HEK293 (cell line): Measurements from ENCODE around the gene LCOR.

ENCODE experiments used
- KLF10 ChIP-seq: fragments of 450-650 bp; IDR thresholded peaks from 2 replicates; pipeline ENCODE4 v1.5.1; 2018; ENCODE audit warnings: missing biosample characterization, mild to moderate bottlenecking, missing genetic modification characterization
- KLF16 ChIP-seq: fragments of 450-650 bp; formaldehyde crosslinking; IDR thresholded peaks from 2 replicates; pipeline ENCODE4 v1.5.1; 2017; ENCODE audit warnings: missing biosample characterization, missing genetic modification characterization
- TSHZ1 ChIP-seq: fragments of 450-650 bp; formaldehyde crosslinking; IDR thresholded peaks from 2 replicates; pipeline ENCODE4 v1.5.1; 2016; ENCODE audit warnings: missing biosample characterization, missing genetic modification characterization, borderline replicate concordance
- ZBTB17 ChIP-seq: fragments of 450-650 bp; formaldehyde crosslinking; IDR thresholded peaks from 2 replicates; pipeline ENCODE4 v1.5.1; 2016; ENCODE audit warnings: missing biosample characterization, missing genetic modification characterization
- ZBTB21 ChIP-seq: fragments of 450-650 bp; formaldehyde crosslinking; IDR thresholded peaks from 2 replicates; pipeline ENCODE4 v1.5.1; 2017; ENCODE audit warnings: missing biosample characterization, missing genetic modification characterization
- ZEB2 ChIP-seq: fragments of 450-650 bp; formaldehyde crosslinking; IDR thresholded peaks from 2 replicates; pipeline ENCODE4 v1.5.1; 2016; ENCODE audit warnings: missing biosample characterization, missing genetic modification characterization
- ZFP41 ChIP-seq: fragments of 450-650 bp; formaldehyde crosslinking; IDR thresholded peaks from 2 replicates; pipeline ENCODE4 v1.5.1; 2016; ENCODE audit warnings: missing biosample characterization, missing genetic modification characterization, borderline replicate concordance
- ZIC2 ChIP-seq: fragments of 450-650 bp; formaldehyde crosslinking; IDR thresholded peaks from 2 replicates; pipeline ENCODE4 v1.5.1; 2016; ENCODE audit warnings: missing biosample characterization, missing genetic modification characterization
- ZNF114 ChIP-seq: fragments of 450-650 bp; formaldehyde crosslinking; IDR thresholded peaks from 2 replicates; pipeline ENCODE4 v1.5.0; 2017; ENCODE audit warnings: missing biosample characterization, missing genetic modification characterization
- ZNF157 ChIP-seq: fragments of 450-650 bp; formaldehyde crosslinking; IDR thresholded peaks from 2 replicates; pipeline ENCODE4 v1.5.1; 2016; ENCODE audit warnings: missing biosample characterization, missing genetic modification characterization
- ZNF426 ChIP-seq: fragments of 450-650 bp; formaldehyde crosslinking; IDR thresholded peaks from 2 replicates; pipeline ENCODE4 v1.5.1; 2017; ENCODE audit warnings: missing biosample characterization, missing genetic modification characterization, mild to moderate bottlenecking, inconsistent platforms, moderate library complexity
- ZNF530 ChIP-seq: fragments of 450-650 bp; formaldehyde crosslinking; IDR thresholded peaks from 2 replicates; pipeline ENCODE4 v1.5.1; 2016; ENCODE audit warnings: low read depth, missing biosample characterization, missing genetic modification characterization
- ZNF561 ChIP-seq: fragments of 450-650 bp; IDR thresholded peaks from 2 replicates; pipeline ENCODE4 v1.5.1; 2018; ENCODE audit warnings: missing biosample characterization, missing genetic modification characterization, borderline replicate concordance
- ZNF571 ChIP-seq: fragments of 450-650 bp; formaldehyde crosslinking; IDR thresholded peaks from 2 replicates; pipeline ENCODE4 v1.5.0; 2017; ENCODE audit warnings: missing biosample characterization, missing genetic modification characterization
- ZNF580 ChIP-seq: fragments of 450-650 bp; formaldehyde crosslinking; IDR thresholded peaks from 2 replicates; pipeline ENCODE4 v1.5.1; 2016; ENCODE audit warnings: missing biosample characterization, missing genetic modification characterization
- ZNF629 ChIP-seq: fragments of 450-650 bp; formaldehyde crosslinking; IDR thresholded peaks from 2 replicates; pipeline ENCODE4 v1.5.1; 2017; ENCODE audit warnings: missing biosample characterization, missing genetic modification characterization
- ZNF645 ChIP-seq: fragments of 450-650 bp; formaldehyde crosslinking; IDR thresholded peaks from 2 replicates; pipeline ENCODE4; 2016; ENCODE audit warnings: missing biosample characterization, missing genetic modification characterization
- ZNF701 ChIP-seq: fragments of 450-650 bp; formaldehyde crosslinking; IDR thresholded peaks from 2 replicates; pipeline ENCODE4 v1.5.1; 2016; ENCODE audit warnings: missing biosample characterization, missing genetic modification characterization
- ZNF707 ChIP-seq: fragments of 450-650 bp; formaldehyde crosslinking; IDR thresholded peaks from 2 replicates; pipeline ENCODE4 v1.5.1; 2016; ENCODE audit warnings: missing biosample characterization, missing genetic modification characterization
- ZSCAN30 ChIP-seq: fragments of 450-650 bp; IDR thresholded peaks from 2 replicates; pipeline ENCODE4 v1.5.1; 2018; ENCODE audit warnings: missing biosample characterization, mild to moderate bottlenecking, missing genetic modification characterization, moderate library complexity
- TF ChIP-seq, protein P1 (sequence below): fragments of 450-650 bp; formaldehyde crosslinking; IDR thresholded peaks from 2 replicates; pipeline ENCODE4 v1.5.1; 2016; ENCODE audit warnings: missing biosample characterization, missing genetic modification characterization
- TF ChIP-seq, protein P2 (sequence below): fragments of 450-650 bp; formaldehyde crosslinking; IDR thresholded peaks from 2 replicates; pipeline ENCODE4 v1.5.1; 2016; ENCODE audit warnings: missing biosample characterization, missing genetic modification characterization
- TF ChIP-seq, protein P3 (sequence below): fragments of 450-650 bp; formaldehyde crosslinking; optimal IDR thresholded peaks from 2 replicates; pipeline ENCODE3; 2016; ENCODE audit warnings: missing biosample characterization, mild to moderate bottlenecking, missing genetic modification characterization
- TF ChIP-seq, protein P4 (sequence below): fragments of 450-650 bp; formaldehyde crosslinking; IDR thresholded peaks from 2 replicates; pipeline ENCODE4 v1.5.1; 2017; ENCODE audit warnings: missing biosample characterization, missing genetic modification characterization
- TF ChIP-seq, protein P5 (sequence below): fragments of 450-650 bp; IDR thresholded peaks from 2 replicates; pipeline ENCODE4 v1.5.1; 2018; ENCODE audit warnings: missing biosample characterization, missing genetic modification characterization

The LCOR gene

DNA sequence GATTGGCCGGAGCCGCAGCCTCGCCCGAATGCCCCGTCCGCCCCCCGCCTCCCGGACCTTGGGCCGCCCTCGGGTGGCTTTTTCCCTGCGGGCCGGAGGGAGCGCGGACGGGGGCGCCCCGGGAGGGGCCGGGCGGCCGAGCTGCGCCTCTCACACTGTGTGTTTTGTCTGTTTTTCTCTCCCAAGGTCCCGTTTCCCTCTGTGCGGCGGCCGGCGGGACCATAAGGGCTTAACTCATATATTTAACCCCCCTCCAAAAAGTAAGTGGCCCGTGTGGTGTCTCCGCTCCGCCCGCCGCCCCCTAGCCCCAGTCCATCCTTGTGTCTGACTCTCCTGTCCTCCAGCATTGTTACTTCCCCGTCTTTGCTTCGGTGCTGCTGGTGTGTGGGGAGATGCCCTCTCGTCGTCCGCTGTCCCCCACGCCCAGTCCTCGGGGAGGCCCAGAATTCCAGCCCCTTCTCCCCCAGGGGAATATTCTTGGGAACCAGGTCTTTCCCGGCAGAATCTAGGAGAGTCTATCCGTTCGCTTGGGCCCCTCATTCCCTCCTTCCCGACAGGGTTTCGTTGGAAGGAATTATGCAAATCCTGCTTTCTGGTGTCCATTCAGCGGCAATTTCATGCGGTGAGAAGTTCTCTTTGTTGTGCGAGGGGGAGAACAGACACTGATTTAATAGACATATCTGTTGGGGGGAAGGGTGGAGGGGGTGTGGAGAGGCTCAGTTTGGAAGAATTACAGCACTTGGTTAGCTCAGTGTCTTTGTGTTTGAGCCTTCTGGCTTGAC lies 1.3 kb downstream of the LCOR start (continued):
- TF ChIP-seq TSHZ1 (tag by site-specific recombination) (no peak), ZBTB17 (tag by site-specific recombination) (peak; percentile 70), ZNF426 (no peak), ZNF530 (tag by site-specific recombination) (no peak), ZBTB21 (tag by site-specific recombination) (no peak), ZNF114 (tag by site-specific recombination) (no peak), ZIC2 (tag by site-specific recombination) (0 out of 2 replicates have a peak, but pooled peaks have one; percentile 18), ZNF580 (tag by site-specific recombination) (no peak), ZFP41 (no peak), ZNF157 (no peak), ZEB2 (tag by site-specific recombination) (peak; percentile 65), KLF16 (no peak), ZNF701 (no peak), ZSCAN30 (tag by site-specific recombination) (no peak), ZNF707 (tag by site-specific recombination) (no peak), ZNF561 (no peak), KLF10 (tag by site-specific recombination) (0 out of 2 replicates have a peak, but pooled peaks have one; percentile 49), ZNF629 (no peak), ZNF571 (no peak), ZNF645 (tag by site-specific recombination) (no peak)
- TF ChIP-seq, protein P1, sequence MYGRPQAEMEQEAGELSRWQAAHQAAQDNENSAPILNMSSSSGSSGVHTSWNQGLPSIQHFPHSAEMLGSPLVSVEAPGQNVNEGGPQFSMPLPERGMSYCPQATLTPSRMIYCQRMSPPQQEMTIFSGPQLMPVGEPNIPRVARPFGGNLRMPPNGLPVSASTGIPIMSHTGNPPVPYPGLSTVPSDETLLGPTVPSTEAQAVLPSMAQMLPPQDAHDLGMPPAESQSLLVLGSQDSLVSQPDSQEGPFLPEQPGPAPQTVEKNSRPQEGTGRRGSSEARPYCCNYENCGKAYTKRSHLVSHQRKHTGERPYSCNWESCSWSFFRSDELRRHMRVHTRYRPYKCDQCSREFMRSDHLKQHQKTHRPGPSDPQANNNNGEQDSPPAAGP = no peak; the same call in 1 of the 2 replicates
- TF ChIP-seq, protein P2, sequence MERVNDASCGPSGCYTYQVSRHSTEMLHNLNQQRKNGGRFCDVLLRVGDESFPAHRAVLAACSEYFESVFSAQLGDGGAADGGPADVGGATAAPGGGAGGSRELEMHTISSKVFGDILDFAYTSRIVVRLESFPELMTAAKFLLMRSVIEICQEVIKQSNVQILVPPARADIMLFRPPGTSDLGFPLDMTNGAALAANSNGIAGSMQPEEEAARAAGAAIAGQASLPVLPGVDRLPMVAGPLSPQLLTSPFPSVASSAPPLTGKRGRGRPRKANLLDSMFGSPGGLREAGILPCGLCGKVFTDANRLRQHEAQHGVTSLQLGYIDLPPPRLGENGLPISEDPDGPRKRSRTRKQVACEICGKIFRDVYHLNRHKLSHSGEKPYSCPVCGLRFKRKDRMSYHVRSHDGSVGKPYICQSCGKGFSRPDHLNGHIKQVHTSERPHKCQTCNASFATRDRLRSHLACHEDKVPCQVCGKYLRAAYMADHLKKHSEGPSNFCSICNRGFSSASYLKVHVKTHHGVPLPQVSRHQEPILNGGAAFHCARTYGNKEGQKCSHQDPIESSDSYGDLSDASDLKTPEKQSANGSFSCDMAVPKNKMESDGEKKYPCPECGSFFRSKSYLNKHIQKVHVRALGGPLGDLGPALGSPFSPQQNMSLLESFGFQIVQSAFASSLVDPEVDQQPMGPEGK = peak; percentile 68
- TF ChIP-seq, protein P3, sequence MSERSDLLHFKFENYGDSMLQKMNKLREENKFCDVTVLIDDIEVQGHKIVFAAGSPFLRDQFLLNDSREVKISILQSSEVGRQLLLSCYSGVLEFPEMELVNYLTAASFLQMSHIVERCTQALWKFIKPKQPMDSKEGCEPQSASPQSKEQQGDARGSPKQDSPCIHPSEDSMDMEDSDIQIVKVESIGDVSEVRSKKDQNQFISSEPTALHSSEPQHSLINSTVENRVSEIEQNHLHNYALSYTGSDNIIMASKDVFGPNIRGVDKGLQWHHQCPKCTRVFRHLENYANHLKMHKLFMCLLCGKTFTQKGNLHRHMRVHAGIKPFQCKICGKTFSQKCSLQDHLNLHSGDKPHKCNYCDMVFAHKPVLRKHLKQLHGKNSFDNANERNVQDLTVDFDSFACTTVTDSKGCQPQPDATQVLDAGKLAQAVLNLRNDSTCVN (tag by site-specific recombination) = peak; percentile 45
- TF ChIP-seq, protein P4, sequence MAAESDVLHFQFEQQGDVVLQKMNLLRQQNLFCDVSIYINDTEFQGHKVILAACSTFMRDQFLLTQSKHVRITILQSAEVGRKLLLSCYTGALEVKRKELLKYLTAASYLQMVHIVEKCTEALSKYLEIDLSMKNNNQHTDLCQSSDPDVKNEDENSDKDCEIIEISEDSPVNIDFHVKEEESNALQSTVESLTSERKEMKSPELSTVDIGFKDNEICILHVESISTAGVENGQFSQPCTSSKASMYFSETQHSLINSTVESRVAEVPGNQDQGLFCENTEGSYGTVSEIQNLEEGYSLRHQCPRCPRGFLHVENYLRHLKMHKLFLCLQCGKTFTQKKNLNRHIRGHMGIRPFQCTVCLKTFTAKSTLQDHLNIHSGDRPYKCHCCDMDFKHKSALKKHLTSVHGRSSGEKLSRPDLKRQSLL (tag by site-specific recombination) = no peak
- TF ChIP-seq, protein P5, sequence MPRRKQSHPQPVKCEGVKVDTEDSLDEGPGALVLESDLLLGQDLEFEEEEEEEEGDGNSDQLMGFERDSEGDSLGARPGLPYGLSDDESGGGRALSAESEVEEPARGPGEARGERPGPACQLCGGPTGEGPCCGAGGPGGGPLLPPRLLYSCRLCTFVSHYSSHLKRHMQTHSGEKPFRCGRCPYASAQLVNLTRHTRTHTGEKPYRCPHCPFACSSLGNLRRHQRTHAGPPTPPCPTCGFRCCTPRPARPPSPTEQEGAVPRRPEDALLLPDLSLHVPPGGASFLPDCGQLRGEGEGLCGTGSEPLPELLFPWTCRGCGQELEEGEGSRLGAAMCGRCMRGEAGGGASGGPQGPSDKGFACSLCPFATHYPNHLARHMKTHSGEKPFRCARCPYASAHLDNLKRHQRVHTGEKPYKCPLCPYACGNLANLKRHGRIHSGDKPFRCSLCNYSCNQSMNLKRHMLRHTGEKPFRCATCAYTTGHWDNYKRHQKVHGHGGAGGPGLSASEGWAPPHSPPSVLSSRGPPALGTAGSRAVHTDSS (tag by site-specific recombination) = no peak
